Activated CD8-positive, alpha-beta memory T cell treated with anti-CD3 and anti-CD28 coated beads, Interleukin-2, amount 50 U/mL, for 4 hours (primary cell): ENCODE data around the gene SCN1A.

Experiments used
- DNase-seq: peaks from one replicate; pipeline ENCODE4 v3.0.0-alpha.2; 2020

SCN1A gene

DNA sequence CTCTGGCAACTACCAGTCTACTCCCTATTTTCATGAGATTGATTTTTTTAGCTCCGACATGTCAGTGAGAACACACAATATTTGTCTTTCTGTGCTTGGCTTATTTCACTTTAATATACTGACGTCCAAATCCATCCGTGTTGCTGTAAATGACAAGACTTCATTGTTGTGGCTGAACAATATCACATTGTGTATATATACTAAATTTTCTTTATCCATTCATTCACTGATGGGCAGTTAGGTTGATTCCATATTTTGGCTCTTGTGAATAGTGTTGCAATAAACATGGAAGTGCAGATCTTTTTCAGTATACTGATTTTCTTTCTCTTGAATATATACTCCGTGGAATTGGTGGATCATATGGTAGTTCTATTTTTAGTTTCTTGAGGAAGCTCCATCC, 168.4 kb downstream of the SCN1A start:
- DNase-seq = no peak

- DNase-seq = no peak
Measured at GRCh38 chr2:165958313-165958960, 169.4 kb downstream of the SCN1A start.

GRCh38 chr2:165957030-165957675, 170.7 kb downstream of the SCN1A start:
- no peak for DNase-seq

GRCh38 chr2:165953655-165954606, 173.9 kb downstream of the SCN1A start, which contains the start of gene TTC21B:
Gene TTC21B, minus strand, starts transcription at chr2:165953776. Its CDS starts 71 bp downstream, at chr2:165953705.
- peak; percentile 95 for DNase-seq

DNA sequence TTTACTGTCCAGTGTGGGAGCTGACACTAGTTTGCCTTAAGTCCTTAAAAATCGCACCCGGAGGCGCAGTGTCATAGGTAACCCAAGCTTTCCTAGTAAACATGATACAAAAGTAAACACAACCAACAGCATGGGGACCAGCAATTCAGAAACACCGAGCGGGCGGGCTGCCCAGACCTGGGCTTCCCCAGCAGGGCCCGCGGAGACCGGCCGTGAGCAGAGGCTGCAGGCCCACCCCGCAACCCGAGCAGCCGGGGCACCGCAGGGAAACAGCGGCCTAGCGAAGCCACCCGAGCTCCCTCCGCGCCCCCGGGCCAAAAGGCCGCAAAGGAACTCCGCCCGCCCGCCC, 174.5 kb downstream of the SCN1A start:
- DNase-seq = no peak

DNA sequence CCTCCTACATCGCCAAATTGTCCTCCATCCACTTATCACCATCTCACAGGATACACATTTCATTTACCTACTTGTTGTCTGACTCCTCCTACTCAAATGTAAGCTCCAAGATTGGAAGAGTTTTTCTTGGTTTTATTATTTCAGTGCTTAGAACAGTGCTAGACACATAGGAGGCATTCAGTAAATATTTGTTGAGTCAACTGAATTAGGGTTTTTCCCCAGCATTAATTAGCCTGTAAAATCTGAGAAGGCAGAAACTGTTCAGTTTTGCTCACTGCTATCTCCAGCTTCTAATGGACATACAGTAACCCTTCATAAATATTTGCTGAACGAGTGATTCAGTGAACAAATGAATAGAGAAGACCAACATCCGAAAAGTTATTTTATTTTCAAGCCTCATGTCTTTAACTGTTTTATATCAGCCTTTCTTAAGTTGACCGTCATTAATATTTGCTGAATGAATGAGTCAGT, 175.0 kb downstream of the SCN1A start:
- no peak for DNase-seq

GRCh38 chr2:165952085-165952484, 175.7 kb downstream of the SCN1A start:
- no peak for DNase-seq

- no peak for DNase-seq
Measured at GRCh38 chr2:165950438-165950837, 177.4 kb downstream of the SCN1A start.

GRCh38 chr2:165941827-165942226, 186.0 kb downstream of the SCN1A start:
- DNase-seq = no peak

GRCh38 chr2:165938237-165938636, 189.6 kb downstream of the SCN1A start:
- no peak for DNase-seq
